Measurements from ENCODE around the gene SRP54. TPM values are rescaled to one million over a fixed set of nuclear protein-coding genes. Genes with fewer than 3 reads are reported as not detected.

The SRP54 gene
- total RNA-seq, 1 donor from 2014 or later: 105 TPM

DNA sequence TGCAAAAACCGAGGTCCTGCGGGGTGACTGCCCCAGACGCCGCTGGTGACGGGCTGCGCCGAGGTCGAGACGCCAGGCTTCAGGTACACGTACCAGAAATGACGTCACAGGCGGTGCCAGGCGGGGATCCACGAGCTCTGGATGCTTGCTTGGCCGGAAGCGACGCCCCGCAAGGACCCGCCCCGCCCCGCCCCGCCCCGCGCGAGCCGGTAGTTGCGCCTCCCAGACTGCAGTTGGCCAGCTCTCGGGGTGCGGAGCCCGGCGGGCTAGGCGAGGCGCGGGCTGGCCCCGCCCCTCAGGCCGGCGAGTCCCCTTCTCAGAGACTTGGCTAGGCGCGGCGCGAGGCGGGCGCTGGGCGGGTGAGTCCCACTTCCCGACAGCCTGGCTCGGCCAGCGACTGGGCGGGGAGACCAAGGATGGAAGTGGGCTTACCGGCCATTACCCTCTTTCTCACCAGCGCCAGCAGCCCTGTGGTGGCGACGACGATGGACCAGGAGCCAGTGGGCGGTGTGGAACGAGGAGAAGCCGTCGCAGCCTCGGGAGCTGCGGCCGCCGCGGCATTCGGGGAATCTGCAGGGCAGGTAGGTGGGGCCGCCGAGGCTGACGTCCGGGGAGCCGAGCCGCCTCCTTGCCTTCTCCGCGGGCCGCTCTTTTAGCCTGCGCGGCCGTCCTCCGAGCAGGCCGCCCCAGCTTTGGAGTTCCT lies 63.4 kb downstream of the SRP54 start, which contains the start of gene FAM177A1:
FAM177A1 (plus strand) TSS at position 225 of the 703 bp plus-strand sequence; CDS start at position 417, 192 bp downstream.
- peak; percentile 98 for DNase-seq (ENCODE audit: low spot score)
- peak within 1 kb of the TSS; percentile 93 for H2AFZ ChIP-seq (replicated peaks)
- Mint-ChIP-seq H3K27ac (peak within 1 kb of the TSS; percentile 76), H3K27me3 (ENCODE audit: insufficient read depth, low read depth) (no peaks in the 10 kb centered on the region), H3K36me3 (peaks cover 13% of the 10 kb centered on the region), H3K4me3 (peak within 1 kb of the TSS; percentile 93), H3K4me1 (peaks cover 14% of the 10 kb centered on the region), H3K9me3 (no peaks in the 10 kb centered on the region)
- peaks cover 8% of the 10 kb centered on the region for H4K20me1 ChIP-seq (ENCODE audit: low read depth)
- peak within 1 kb of the TSS; percentile 73 for H3K27ac ChIP-seq
- H3K4me2 ChIP-seq: peak within 1 kb of the TSS; percentile 89
- peaks cover 11% of the 10 kb centered on the region for H3K79me2 ChIP-seq (ENCODE audit: low read depth)
- H3K9me3 ChIP-seq (ENCODE audit: low read depth): no peaks in the 10 kb centered on the region
- H3F3A ChIP-seq (ENCODE audit: low read depth): peaks cover 12% of the 10 kb centered on the region
- H3K27me3 ChIP-seq: no peaks in the 10 kb centered on the region
- peaks cover 11% of the 10 kb centered on the region for H3K4me1 ChIP-seq
- TF ChIP-seq EZH2 (IDR thresholded peaks at IDR 0.05) (no peak), EZH2phosphoT487 (IDR thresholded peaks at IDR 0.05) (no peak), CTCF (IDR thresholded peaks at IDR 0.05) (no peak)
- H3K4me3 ChIP-seq: peak within 1 kb of the TSS; percentile 81
- H3K9ac ChIP-seq: peak within 1 kb of the TSS; percentile 67
- H3K36me3 ChIP-seq: peaks cover 3% of the 10 kb centered on the region

DNA sequence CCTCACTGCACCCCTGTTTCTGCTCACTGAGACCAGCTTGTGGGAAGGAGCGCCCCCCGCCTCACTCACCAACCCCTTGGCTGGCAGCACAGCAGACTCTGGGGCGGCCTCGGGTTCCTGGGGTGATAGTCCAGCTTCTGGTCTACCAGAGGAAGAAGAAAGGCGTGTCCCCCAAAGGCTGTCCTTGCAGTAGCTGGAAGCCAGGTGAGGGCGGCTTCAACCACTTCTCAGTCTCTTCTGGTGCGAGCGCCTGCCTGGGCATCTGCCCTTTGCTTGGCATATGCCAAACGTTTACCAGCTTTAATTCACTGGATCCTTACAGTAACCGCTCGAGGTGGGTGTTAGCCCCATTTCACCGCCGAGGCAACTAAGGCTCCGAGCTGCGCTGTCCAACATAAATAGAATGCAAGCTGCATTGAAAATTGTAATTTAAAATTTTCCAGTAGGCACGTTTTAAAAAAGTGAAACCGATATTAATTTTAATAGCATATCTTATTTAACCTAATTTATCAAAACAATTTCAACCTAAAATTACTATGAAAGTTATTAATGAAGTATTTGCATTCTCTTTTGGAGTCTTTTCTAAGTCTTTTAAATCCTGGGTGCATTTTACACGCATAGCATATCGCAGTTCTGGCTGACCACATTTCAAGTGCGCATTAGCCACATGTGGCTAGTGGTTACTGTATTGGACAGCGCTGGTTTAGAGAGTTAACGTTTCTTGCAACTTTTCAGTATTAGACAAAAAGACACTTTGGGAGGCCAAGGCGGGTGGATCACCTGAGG lies 64.2 kb downstream of the SRP54 start:
- Mint-ChIP-seq H3K27me3 (ENCODE audit: insufficient read depth, low read depth) (no peaks in the 10 kb centered on the region), H3K4me1 (peaks cover 14% of the 10 kb centered on the region), H3K9me3 (no peaks in the 10 kb centered on the region), H3K4me3 (peak overlapping the region; percentile 93), H3K27ac (no peak overlapping the region), H3K36me3 (peaks cover 13% of the 10 kb centered on the region)
- peaks cover 11% of the 10 kb centered on the region for H3K4me1 ChIP-seq
- peaks cover 12% of the 10 kb centered on the region for H3F3A ChIP-seq (ENCODE audit: low read depth)
- no peak for DNase-seq (ENCODE audit: low spot score)
- peaks cover 11% of the 10 kb centered on the region for H3K79me2 ChIP-seq (ENCODE audit: low read depth)
- H4K20me1 ChIP-seq (ENCODE audit: low read depth): peaks cover 8% of the 10 kb centered on the region
- H3K9ac ChIP-seq: peak overlapping the region; percentile 67
- H3K4me3 ChIP-seq: peak overlapping the region; percentile 81
- peak overlapping the region; percentile 93 for H2AFZ ChIP-seq (replicated peaks)
- H3K27ac ChIP-seq: peak overlapping the region; percentile 73
- no peaks in the 10 kb centered on the region for H3K9me3 ChIP-seq (ENCODE audit: low read depth)
- H3K27me3 ChIP-seq: no peaks in the 10 kb centered on the region
- TF ChIP-seq EZH2 (IDR thresholded peaks at IDR 0.05) (no peak), CTCF (IDR thresholded peaks at IDR 0.05) (no peak), EZH2phosphoT487 (IDR thresholded peaks at IDR 0.05) (no peak)
- H3K36me3 ChIP-seq: peaks cover 3% of the 10 kb centered on the region
- peak overlapping the region; percentile 89 for H3K4me2 ChIP-seq

- Mint-ChIP-seq H3K4me3 (peak overlapping the region; percentile 93), H3K27ac (no peak overlapping the region)
- peak overlapping the region; percentile 89 for H3K4me2 ChIP-seq
Observed at GRCh38 chr14:35047976-35048513, 65.3 kb downstream of the SRP54 start.

More at GRCh38 chr14:35047976-35048513, 65.3 kb downstream of the SRP54 start:
- TF ChIP-seq EZH2 (IDR thresholded peaks at IDR 0.05) (no peak), CTCF (IDR thresholded peaks at IDR 0.05) (no peak), EZH2phosphoT487 (IDR thresholded peaks at IDR 0.05) (no peak)
- Histone ChIP-seq H3K4me3 (no peak overlapping the region), H4K20me1 (ENCODE audit: low read depth) (peaks cover 8% of the 10 kb centered on the region), H3K79me2 (ENCODE audit: low read depth) (peaks cover 11% of the 10 kb centered on the region), H3K9me3 (ENCODE audit: low read depth) (no peaks in the 10 kb centered on the region), H2AFZ (replicated peaks) (no peak overlapping the region), H3K36me3 (peaks cover 3% of the 10 kb centered on the region), H3K27me3 (no peaks in the 10 kb centered on the region), H3K27ac (no peak overlapping the region), H3F3A (ENCODE audit: low read depth) (peaks cover 12% of the 10 kb centered on the region), H3K4me1 (peaks cover 11% of the 10 kb centered on the region), H3K9ac (no peak overlapping the region)
- H3K36me3 Mint-ChIP-seq: peaks cover 13% of the 10 kb centered on the region
- no peak for DNase-seq (ENCODE audit: low spot score)
- H3K9me3 Mint-ChIP-seq: no peaks in the 10 kb centered on the region
- H3K27me3 Mint-ChIP-seq (ENCODE audit: insufficient read depth, low read depth): no peaks in the 10 kb centered on the region
- H3K4me1 Mint-ChIP-seq: peaks cover 14% of the 10 kb centered on the region

Data from neural progenitor cell (in vitro differentiated cells).